IMR-90 (cell line): ENCODE results near the gene GBE1. TPM values are rescaled to one million over a fixed set of nuclear protein-coding genes. Genes with fewer than 3 reads are reported as not detected.

Experiments used
- ATAC-seq: fragments of 200-7000 bp; cut with Tn5 transposase; 2 replicates; pipeline ENCODE4 v1.9.1; 2020; ENCODE audit warnings: low read depth, mild to moderate bottlenecking, moderate library complexity
- BruUV-seq: library from RNA; stranded (reverse); fragments of 400-500 nt; replicated peaks from 2 replicates; lab custom pipeline; 2021; lab: Mats Ljungman, UMichigan
- CTCF ChIA-PET: fragments of 300-600 bp; formaldehyde crosslinking; extraction: SDS; loops from one replicate; lab custom pipeline; 2021; ENCODE audit warnings: antibody characterized with exemption; lab: Yijun Ruan, JAX
- POLR2A ChIA-PET: fragments of 300-600 bp; sonication (Branson Sonifier 250); formaldehyde crosslinking; loops from one replicate; lab custom pipeline; 2022; ENCODE audit warnings: antibody characterized with exemption; ENCODE audit not compliant: unreplicated experiment; lab: Charles Lee
- DNase-seq: peaks from one replicate; pipeline ENCODE4 v3.0.0; 2013
- H2AFZ ChIP-seq: replicated peaks from 2 replicates; pipeline ENCODE3; 2013; ENCODE audit warnings: low read length, mild to moderate bottlenecking; ENCODE audit not compliant: poor library complexity
- H2AK5ac ChIP-seq: 2 replicates; pipeline ENCODE4 v1.6.1; 2013; ENCODE audit warnings: low read depth, low read length, inconsistent platforms
- H2AK9ac ChIP-seq: replicated peaks from 2 replicates; pipeline ENCODE3; 2013; ENCODE audit warnings: mild to moderate bottlenecking, low read depth, low read length, moderate library complexity; ENCODE audit not compliant: poor library complexity
- H2BK120ac ChIP-seq: 2 replicates; pipeline ENCODE4 v1.6.1; 2013; ENCODE audit warnings: low read depth, low read length, inconsistent platforms
- H2BK15ac ChIP-seq: 3 replicates; pipeline ENCODE4 v1.6.1; 2013; ENCODE audit warnings: low read depth, low read length, inconsistent platforms
- H2BK20ac ChIP-seq: 2 replicates; pipeline ENCODE4 v1.6.1; 2013; ENCODE audit warnings: low read depth, mild to moderate bottlenecking, inconsistent platforms, low read length, moderate library complexity
- H2BK5ac ChIP-seq: 2 replicates; pipeline ENCODE4 v1.6.1; 2013; ENCODE audit warnings: mild to moderate bottlenecking, low read depth, low read length, inconsistent platforms; ENCODE audit not compliant: poor library complexity, severe bottlenecking
- H3K14ac ChIP-seq: replicated peaks from 2 replicates; pipeline ENCODE4 v1.6.1; 2013; ENCODE audit warnings: low read depth, low read length, inconsistent platforms
- H3K18ac ChIP-seq: 2 replicates; pipeline ENCODE4 v1.6.1; 2013; ENCODE audit warnings: low read depth, low read length, control low read depth
- H3K23ac ChIP-seq: 2 replicates; pipeline ENCODE4 v1.6.1; 2013; ENCODE audit warnings: low read depth, low read length, inconsistent platforms
- H3K27ac ChIP-seq: 2 replicates; pipeline ENCODE4 v1.5.1; 2013; ENCODE audit warnings: mild to moderate bottlenecking, control low read depth, low read length; ENCODE audit not compliant: insufficient read depth
- H3K27me3 ChIP-seq: 2 replicates; pipeline ENCODE4 v1.6.1; 2013; ENCODE audit warnings: low read length; ENCODE audit not compliant: control insufficient read depth, insufficient read depth
- H3K36me3 ChIP-seq: 2 replicates; pipeline ENCODE4 v1.6.1; 2013; ENCODE audit warnings: low read length, mixed read lengths; ENCODE audit not compliant: control insufficient read depth, insufficient read depth
- H3K4ac ChIP-seq: 2 replicates; pipeline ENCODE4 v1.6.1; 2013; ENCODE audit warnings: low read depth, low read length, inconsistent platforms
- H3K4me1 ChIP-seq: 2 replicates; pipeline ENCODE4 v1.6.1; 2013; ENCODE audit warnings: low read length, mixed read lengths; ENCODE audit not compliant: control insufficient read depth, insufficient read depth
- H3K4me2 ChIP-seq: 2 replicates; pipeline ENCODE4 v1.6.1; 2013; ENCODE audit warnings: low read depth, mild to moderate bottlenecking, control low read depth, low read length, moderate library complexity
- H3K4me3 ChIP-seq: 2 replicates; pipeline ENCODE4 v1.5.1; 2013; ENCODE audit warnings: low read depth, mild to moderate bottlenecking, control low read depth, low read length, moderate library complexity; ENCODE audit not compliant: insufficient read depth
- H3K56ac ChIP-seq: 2 replicates; pipeline ENCODE4 v1.6.1; 2013; ENCODE audit warnings: low read length, inconsistent platforms; ENCODE audit not compliant: insufficient read depth; ENCODE audit errors: extremely low read depth
- H3K79me1 ChIP-seq, 2 experiments: 2 replicates each; pipeline ENCODE4 v1.6.1; 2013; ENCODE audit warnings: low read length in 2 of 2, inconsistent platforms in 1 of 2, low read depth in 1 of 2
- H3K9ac ChIP-seq: 2 replicates; pipeline ENCODE4 v1.6.1; 2013; ENCODE audit warnings: low read depth, low read length, control low read depth
- H3K9me1 ChIP-seq: 2 replicates; pipeline ENCODE4 v1.6.1; 2013; ENCODE audit warnings: low read length, inconsistent platforms; ENCODE audit not compliant: insufficient read depth
- H3K9me3 ChIP-seq: 2 replicates; pipeline ENCODE4 v1.6.1; 2013; ENCODE audit warnings: low read length; ENCODE audit not compliant: control insufficient read depth, insufficient read depth
- H4K20me1 ChIP-seq: 2 replicates; pipeline ENCODE4 v1.6.1; 2013; ENCODE audit warnings: low read length, inconsistent platforms; ENCODE audit not compliant: insufficient read depth
- H4K5ac ChIP-seq: 2 replicates; pipeline ENCODE4 v1.6.1; 2013; ENCODE audit warnings: mild to moderate bottlenecking, low read depth, low read length, control low read depth
- H4K8ac ChIP-seq, 2 experiments: 2 replicates each; pipeline ENCODE4 v1.6.1; 2013; ENCODE audit warnings: low read depth in 2 of 2, low read length in 2 of 2, control low read depth in 1 of 2, inconsistent platforms in 1 of 2
- H4K91ac ChIP-seq: 2 replicates; pipeline ENCODE4 v1.6.1; 2013; ENCODE audit warnings: low read depth, low read length, inconsistent platforms; ENCODE audit not compliant: insufficient read depth
- MAFK ChIP-seq: IDR thresholded peaks from 2 replicates; pipeline ENCODE4 v1.6.1; 2012; ENCODE audit warnings: low read depth, low read length, improper control_type of control experiment
- MXI1 ChIP-seq: IDR thresholded peaks from 2 replicates; pipeline ENCODE4 v1.6.1; 2012; ENCODE audit warnings: low read depth, mild to moderate bottlenecking, low read length, moderate library complexity, borderline replicate concordance
- WGBS, 2 experiments: methylation state at CpG; one replicate each; pipeline versions ENCODE4 v1.1.5 to v1.1.7; 2013; ENCODE audit warnings: missing lambda C conversion rate in 2 of 2; ENCODE audit not compliant: insufficient read length in 1 of 2; ENCODE audit errors: extremely low coverage in 2 of 2; 5-methylcytosine and 5-hydroxymethylcytosine counted together
- dilution Hi-C: fragments of 300-500 bp; cut with HindIII; formaldehyde crosslinking; loops from one replicate; pipeline ENCODE4 v1.14.3; 2018; ENCODE audit warnings: low sequenced_read_pairs; ENCODE audit not compliant: unreplicated experiment
- in situ Hi-C: fragments of 300-500 bp; cut with MboI; formaldehyde crosslinking; loops from 3 replicates; pipeline ENCODE4 v1.14.3; 2019; ENCODE audit warnings: low sequenced_read_pairs, inconsistent platforms, mixed read lengths
- intact Hi-C: fragments of 100-400 bp; cut with micrococcal nuclease; formaldehyde crosslinking; loops from 2 replicates; pipeline ENCODE4 v1.10.0; 2022
- polyA plus RNA-seq, 3 experiments: library from polyadenylated mRNA; depleted of rRNA; stranded (reverse); fragments of >200 nt; gene quantifications; 2 replicates each; pipeline ENCODE4 v1.2.3, GENCODE V29; 2012; ENCODE audit warnings: low replicate concordance in 1 of 3
- total RNA-seq: library from RNA; depleted of rRNA; stranded (reverse); fragments of >200 nt; gene quantifications from 2 replicates; pipeline ENCODE4 v1.2.3, GENCODE V29; 2012

Gene GBE1
- total and polyA plus RNA-seq, 2 of the 4 experiments (the other 2 are of a cell fraction) = 36.7 to 90.3 TPM

DNA sequence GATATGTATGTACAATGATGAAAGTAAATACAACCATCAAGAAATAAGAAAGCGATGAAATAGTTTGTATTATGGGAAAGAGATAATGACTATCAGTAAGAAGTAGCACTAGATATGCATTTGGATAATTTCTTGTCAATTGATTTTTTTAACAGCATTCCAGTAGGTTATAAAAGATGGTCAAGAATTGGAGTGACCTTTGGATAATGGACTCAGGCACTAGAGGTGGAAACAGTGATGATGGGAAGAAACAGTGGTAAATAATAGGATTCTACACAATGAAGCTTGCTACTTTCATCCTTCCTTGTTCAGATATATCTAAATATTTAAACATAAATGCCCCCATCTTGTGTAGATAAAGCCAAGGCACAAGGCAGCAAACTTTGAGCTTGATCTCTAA is 101.4 kb downstream of the GBE1 start:
- intact Hi-C loops = no loop called here
- H4K20me1 ChIP-seq = no peaks in the 10 kb centered on the region
- no peak overlapping the region for H3K4me3 ChIP-seq
- CTCF ChIA-PET = no interaction called here
- H3K56ac ChIP-seq = no peak overlapping the region
- H3K23ac ChIP-seq = no peak overlapping the region
- H3K9me1 ChIP-seq = no peaks in the 10 kb centered on the region
- H3K18ac ChIP-seq = no peak overlapping the region
- dilution Hi-C loops = no loop called here
- H2BK20ac ChIP-seq = no peak overlapping the region
- BruUV-seq = no TSS peak
- TF ChIP-seq MAFK (no peak), MXI1 (no peak)
- no peak overlapping the region for H4K5ac ChIP-seq
- H3K9ac ChIP-seq = no peak overlapping the region
- no peak for DNase-seq
- H3K36me3 ChIP-seq = no peaks in the 10 kb centered on the region
- no CpG with 5 or more reads among the region's 1 CpG for WGBS, 2 experiments
- no peaks in the 10 kb centered on the region for H3K4me1 ChIP-seq
- no peak overlapping the region for H4K91ac ChIP-seq
- no peak overlapping the region for H4K8ac ChIP-seq
- H2BK120ac ChIP-seq = no peak overlapping the region
- ATAC-seq = no peak
- POLR2A ChIA-PET = no interaction called here
- no peak overlapping the region for H3K14ac ChIP-seq
- no peak overlapping the region for H2AFZ ChIP-seq
- no peak overlapping the region for H2BK15ac ChIP-seq
- H2BK5ac ChIP-seq = no peak overlapping the region
- H3K79me1 ChIP-seq = peaks cover 13 to 21% of the 10 kb centered on the region in 2 experiments
- no peak overlapping the region for H2AK5ac ChIP-seq
- no peak overlapping the region for H3K4ac ChIP-seq
- H3K4me2 ChIP-seq = no peak overlapping the region
- in situ Hi-C loops = loop anchor here (10.0 kb wide), 1 partner anchor 475 kb away; no protein-coding TSS in a partner anchor
- H3K9me3 ChIP-seq = no peaks in the 10 kb centered on the region
- no peak overlapping the region for H3K27ac ChIP-seq
- H2AK9ac ChIP-seq = no peak overlapping the region
- no peaks in the 10 kb centered on the region for H3K27me3 ChIP-seq
